HG03097 (cell line): Measurements from ENCODE around the gene DDI2.
"Not testable (repeated sequence)": the region's sequence is repeated elsewhere in the genome, so short reads cannot be mapped to it uniquely, and the experiment has no call there.

Experiments used
- ATAC-seq: cut with Tn5 transposase; IDR thresholded peaks from one replicate; pipeline ENCODE4 v1.9.1; 2021; ENCODE audit not compliant: unreplicated experiment, low FRiP score

The DDI2 gene

DNA sequence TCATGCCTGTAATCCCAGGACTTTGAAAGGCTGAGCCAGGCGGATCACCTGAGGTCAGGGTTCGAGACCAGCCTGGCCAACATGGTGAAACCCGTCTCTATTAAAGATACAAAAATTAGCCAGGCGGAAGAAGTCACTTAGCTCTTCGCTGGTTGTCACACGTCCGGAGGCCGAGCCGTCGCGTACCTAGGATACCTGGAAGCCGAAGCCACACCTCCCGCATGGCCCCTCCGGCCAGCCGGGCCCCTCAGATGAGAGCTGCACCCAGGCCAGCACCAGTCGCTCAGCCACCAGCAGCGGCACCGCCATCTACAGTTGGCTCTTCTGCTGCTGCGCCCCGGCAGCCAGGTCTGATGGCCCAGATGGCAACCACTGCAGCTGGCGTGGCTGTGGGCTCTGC, 12.9 kb upstream of the DDI2 start:
- not testable (repeated sequence) for ATAC-seq

DNA sequence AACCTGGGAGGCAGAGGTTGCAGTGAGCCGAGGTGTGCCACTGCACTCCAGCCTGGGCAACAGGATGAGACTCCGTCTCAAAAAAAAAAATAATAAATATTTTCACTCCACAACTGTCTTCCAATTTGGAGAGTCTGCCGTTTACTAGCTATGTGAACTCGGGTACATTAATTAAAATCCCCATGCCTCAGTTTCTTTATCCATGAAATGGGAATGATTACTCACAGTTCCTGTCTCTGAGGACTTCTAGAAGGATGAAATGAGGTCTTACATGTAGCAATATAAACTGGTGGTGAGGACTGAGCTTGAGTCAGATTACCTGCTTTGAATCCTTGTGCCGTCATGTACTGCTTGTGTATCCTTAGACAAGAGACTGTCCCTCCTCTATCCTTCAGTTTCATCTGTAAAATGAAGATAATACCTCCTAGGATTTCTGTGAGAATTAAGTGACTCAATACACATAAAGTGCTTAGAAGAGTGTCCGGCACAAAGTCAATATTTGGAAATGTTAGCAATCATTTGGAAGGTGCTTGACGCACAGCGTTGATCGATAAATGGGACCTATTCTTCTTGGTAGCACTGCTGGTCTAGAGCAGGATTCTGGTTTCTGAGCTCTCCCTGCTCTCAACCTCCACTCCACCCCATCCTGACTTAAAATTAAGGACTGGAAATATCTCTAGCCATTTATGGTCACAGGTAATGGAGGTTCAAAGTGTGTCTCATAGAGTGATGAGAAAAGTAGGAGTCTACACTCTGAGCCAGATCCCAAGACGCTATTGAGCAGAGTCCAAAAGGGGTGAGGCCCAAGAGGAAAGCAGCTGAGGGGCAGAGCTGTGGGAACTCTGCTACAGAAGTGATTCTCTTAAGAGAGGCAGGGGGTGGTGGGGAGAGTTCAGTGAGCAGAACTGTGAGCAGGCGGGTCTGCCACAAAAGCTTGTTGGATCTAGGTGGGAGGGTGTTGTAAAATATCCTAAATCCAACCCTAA, 11.6 kb upstream of the DDI2 start:
- no peak for ATAC-seq

DNA sequence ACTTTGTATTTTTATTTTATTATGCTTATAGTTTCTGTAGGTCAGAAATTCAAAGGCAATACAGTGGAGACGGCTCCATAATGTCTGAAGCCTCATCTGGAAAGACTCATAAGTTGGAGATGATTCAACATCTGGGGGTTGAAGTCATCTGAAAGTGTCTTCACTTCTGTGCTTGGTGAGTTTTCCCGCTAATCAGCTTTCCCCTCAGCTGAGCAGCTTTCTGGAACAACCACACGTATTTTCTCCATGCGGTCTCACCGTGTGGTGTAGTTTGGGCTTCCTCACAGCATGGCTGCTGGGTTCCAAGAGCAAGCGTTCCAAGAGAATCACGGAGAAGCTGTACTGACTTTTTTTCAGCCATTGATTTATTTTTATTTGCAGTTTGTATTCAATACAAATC, 7.6 kb upstream of the DDI2 start:
- ATAC-seq = no peak

DNA sequence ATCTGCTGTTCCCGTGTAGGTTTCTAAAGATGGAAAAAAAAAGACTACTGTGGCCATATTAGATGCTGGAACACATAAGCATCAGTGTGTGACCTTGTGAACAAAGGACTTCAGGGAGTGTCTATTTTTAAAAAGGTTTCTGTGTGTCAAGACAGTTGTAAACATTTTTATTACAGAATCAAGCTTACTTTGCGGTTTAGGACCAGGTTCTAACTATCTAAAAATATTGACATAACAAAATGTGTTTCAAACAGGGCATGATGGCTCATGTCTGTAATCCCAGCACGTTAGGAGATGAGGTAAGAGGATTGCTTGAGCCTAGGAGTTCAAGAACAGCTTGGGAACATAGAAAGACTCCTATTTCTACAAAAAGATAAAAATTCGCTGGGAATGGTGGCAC, 7.1 kb upstream of the DDI2 start:
- ATAC-seq = no peak

DNA sequence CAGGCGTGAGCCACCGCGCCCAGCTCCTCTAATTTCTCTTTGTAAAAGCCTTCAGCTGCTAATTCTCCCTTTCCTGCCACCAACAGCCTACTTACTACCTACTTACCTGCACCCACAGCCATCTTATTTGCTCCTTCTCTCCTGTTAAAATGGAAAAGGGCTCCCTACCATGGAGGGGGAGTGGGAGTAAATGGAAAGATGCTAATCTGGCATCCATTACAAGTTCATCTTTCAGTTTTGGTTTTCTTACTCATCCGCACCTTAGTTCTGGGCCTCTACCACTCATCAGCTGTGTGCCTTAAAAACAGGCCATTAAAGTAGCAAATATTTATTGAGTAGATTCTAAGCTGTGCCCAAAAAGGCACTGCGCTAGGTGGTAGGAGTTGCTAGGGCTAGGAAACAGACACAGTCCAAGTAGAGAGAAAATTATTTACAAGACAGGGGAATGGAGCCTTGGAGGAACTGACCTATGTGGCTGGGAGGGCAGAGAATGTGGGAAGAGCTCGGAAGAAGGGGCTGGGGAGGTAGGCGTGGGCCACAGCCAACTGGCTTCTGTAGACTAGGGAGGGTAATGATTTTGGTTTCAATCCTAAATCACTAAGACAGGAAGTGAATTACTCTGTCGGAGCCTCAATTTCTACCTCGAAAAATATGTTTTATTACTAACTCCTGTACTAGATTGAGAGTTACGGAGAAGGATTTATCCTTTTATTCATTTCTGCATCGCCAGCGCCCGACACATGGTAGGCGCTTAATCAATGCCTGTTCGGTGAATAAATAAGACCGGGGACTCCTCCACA, 685 bp upstream of the DDI2 start:
- no peak for ATAC-seq

DNA sequence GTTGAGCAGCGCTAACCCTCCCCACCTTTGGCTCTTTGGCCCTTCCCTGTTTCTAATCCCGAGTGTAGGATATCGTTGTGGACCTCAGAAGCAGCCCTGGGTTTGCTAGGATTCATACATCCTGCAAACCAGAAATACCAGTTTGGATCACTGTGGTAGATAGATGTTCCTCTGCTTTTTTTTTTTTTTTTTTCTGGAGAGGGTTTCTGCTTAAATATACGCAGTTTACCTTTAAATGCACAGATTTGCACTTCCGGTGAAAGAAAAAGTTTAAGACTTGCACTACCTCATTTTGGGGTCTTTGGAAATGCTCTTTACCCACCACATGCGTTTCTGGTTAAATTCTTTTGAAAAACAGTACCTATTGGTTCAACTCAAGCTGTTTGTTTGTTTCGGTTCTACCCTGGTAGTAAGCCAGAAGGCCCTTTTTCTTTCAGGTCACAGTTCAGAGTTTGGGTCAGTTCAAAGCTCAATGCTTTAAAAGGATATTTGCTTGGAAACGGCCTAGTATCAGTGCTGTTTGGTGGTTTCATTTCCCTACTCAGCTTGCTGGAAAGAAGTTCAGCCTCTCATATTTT, 908 bp downstream of the DDI2 start:
- ATAC-seq = peak; percentile 18

DNA sequence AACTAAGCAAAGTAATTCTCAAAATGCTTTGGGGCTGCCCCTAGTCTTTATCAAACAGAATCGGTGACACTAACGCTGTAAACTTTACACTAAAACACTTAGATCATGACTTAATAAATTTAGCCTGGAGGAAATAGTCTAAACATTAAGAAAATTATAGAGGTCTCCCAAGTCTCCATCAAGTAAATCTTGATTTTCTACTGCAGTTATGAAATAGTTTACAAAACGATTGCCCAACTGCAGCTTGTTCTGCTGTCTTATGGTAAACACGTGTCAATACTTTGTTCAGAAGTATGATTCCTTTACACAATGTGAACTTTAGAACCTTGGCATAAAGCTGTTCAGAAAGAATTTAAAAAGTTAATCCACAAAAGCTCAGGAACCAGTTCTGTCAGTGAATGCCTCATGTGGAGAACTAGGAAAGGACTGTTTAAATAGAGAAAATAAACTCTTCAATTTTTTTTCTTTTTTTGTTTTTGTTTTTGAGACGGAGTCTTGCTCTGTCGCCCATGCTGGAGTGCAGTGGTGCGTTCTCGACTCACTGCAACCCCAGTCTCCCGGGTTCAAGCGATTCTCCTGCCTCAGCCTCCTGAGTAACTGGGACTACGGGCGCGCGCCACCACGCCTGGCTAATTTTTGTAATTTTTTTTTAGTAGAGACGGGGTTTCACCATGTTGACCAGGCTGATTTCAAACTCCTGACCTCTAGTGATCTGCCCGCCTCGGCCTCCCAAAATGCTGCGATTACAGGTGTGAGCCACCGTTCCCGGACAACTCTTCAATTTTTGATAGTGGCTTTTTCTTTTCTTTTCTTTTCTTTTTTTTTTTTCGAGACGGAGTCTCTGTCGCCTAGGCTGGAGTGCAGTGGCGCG, 1.6 kb downstream of the DDI2 start:
- ATAC-seq = no peak

DNA sequence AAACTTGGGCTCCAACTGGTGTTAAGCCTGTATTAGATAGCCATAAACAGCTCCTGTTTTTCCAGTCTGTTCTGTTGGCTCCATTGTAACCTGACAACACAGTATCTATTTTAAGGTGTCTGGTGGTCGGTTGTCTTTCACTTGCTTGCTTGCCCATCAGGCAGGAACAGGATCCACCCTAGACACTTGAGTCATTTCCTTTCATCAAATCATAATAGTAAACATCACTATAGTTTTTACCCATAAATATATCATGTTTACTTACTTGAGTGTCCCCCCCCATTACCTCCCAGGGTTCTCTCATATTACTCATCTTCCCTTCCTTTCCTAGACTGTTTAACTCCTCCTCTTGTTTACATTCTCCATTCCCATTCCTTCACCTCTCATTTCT, 2.9 kb downstream of the DDI2 start:
- ATAC-seq = no peak

DNA sequence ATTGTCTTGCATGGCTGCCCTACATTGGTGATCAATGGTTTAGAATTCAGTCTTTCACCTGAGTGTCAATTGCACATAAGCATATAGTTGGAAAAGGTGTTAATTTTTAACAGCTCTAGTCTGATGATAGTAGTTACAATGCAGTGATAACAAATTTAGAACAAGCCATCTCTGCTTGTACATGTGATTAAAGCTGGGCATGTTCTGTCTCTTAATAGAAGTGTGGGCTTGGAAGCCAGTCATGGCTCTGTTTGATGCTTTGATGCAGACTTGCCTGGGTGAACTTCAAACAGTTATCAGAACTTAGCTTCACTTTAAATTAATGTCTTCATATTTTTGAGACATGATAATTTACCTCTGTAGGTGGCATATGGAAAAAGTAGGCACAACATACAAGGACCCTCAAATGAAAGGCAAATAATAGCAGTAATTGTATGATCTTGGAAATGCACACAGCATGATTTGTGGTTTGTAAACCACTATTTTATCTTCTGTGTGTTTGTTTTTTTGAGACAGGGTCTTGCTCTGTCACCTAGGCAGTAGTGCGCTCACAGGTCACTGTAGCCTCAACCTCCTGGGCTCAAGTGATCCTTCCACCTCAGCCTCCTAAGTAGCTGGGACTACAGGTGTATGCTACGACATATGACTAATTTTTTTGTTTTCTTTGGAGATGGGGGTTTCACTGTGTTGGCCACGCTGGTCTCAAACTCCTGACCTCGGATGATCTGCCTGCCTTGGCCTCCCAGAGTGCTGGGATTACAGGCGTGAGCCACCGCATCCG, 3.8 kb downstream of the DDI2 start:
- ATAC-seq = no peak

DNA sequence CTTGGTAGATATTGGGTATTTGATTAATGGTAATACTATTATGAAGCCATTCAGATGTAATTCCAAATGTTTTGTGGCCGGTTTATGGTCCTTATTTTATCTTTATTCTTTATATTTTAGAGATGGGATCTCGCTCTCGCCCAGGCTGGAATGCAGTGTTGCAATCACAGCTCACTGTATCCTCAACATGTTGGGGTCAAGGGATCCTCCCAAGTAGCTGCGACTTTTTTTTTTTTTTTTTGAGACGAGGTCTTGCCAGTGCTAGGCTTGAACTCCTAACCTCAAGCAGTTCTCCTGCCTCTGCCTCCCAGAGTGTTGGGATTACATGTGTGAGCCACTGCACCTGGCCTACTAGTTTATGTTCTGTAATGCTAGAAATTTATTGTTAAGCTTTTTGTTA, 4.7 kb downstream of the DDI2 start:
- ATAC-seq = no peak

DNA sequence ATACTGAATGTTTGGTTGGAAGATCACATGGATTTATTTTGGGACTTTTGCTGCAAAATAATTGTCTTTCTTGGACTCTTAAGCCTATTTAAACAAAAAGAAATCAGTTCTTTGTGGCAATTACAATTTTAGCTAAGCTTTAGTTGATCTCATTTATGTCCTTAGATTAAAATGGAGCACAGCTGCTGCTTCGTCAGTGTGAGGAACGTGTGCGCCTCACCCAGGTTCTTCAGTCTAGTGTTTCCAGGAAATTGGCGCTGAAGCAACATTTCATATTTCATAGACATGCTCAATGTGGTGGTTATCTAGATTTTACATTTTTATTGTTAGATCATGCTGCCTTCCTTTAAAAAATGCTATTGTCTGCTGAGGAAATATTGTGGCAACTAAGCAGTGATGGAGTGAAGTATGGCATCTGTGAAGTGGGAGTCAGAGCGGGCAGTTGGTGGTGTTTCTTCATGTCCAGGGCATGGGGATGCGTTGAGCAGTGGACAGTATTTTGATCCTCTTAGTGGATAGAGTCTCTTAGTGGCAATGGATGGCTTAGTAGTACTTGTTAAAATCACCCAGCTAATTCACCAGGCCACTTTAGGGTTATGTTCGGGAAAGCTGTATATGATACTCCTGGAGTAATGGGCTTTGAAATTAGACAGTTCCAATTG, 5.6 kb downstream of the DDI2 start:
- no peak for ATAC-seq

DNA sequence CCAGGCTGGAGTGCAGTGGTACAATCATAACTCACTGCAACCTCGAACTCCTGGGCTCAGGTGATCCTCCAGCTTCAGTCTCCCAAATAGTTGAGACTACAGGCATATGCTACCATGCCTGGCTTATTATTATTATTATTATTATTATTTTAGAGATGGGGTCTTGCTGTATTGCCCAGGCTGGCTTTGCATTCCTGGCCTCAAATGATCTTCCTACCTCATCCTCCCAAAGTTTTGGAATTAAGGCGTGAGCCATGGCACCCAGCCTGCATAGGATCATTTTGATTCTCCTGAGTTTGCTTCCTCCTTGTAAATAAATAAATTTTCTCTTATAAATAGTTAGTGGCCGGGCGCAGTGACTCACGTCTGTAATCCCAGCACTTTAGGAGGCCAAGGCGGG, 6.2 kb downstream of the DDI2 start:
- ATAC-seq = no peak

DNA sequence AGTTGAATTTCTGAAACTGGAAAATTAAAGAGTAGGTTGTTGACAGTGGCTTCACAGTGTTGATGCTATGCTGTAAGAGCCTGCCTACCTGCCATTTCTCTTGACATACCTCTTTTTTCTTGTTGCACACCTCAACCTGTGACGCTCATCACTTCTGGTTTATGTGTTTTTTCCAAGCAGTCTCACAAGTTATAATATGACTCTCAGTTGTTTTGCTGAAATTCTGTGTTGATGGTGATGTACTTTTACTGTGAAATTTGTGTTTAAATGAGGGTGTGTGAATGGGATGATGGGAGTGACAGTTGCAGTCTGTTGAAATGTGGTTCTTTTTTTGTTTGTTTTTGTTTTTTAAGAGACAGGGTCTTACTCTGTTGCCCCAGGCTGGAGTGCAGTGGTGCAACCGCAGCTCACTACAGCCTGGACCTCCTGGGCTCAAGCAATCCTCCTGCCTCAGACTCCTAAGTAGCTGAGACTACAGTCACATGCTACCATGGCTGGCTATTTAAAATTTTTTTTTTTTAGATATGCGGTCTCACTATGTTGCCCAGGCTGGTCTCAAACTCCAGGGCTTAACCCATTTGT, 7.0 kb downstream of the DDI2 start:
- ATAC-seq = no peak

DNA sequence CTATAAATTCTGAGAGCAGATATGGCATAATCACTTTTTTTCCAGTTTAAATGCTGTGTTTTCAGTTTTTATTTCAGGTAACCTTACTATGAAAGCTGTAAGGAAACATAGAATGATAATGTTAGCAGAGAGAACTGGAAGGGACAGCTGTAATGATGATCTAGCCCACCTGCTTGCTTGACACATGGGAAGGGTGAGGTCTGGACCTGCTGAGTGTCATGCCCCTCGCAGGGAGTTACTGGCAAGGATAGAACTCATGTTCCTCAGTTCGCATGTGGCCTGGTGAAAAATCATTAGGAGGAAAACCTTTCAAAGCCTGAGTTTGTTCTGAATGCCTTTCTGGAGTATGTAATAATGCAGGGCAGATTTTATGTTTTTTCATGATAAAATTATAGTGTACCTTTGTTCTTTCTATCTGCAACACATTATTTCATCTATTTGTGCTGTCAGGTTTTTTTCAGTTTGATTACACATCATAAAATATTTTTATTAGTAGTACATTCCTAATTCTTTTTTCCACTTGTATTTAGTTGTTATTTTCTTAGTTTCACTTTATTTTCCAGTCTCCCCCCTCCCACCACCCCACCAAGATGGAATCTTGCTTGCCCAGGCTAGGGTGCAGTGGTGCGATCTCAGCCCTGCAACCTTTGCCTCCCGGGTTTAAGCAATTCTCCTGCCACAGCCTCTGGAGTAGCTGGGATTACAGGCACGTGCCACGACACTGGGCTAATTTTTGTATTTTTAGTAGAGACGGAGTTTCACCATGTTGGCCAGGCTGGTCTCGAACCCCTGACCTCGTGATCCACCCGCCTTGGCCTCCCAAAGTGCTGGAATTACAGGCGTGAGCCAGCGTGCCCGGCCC, 8.0 kb downstream of the DDI2 start:
- ATAC-seq = no peak

DNA sequence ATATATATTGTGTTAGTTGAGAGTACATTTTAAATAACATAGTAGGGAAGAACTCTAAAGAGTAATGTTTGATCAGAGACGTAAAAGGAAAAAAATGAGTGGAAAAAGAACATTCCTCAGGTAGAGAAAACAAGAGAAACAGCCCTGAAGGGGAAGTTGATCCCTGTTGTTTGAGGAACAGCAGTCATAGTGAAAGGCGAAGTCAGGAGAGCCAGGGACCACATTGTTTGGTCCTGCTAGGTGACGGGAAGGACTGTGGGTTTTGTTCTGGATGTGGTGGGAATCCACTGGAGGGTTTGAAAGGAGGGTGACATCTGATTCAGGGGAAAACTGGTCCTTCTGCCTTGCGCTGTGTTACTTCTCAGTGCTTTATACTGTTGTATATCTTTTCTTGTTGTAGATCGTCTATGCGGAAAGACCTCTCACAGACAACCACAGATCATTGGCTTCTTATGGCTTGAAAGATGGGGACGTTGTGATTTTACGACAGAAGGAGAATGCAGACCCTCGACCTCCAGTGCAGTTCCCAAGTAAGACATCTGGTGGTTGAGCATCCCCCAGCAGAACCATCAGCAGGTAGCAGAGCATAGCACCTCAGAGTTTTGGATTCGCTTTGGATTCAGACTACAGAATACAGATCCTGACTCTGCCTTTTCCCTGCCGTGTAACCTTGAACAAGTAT, 9.2 kb downstream of the DDI2 start:
- ATAC-seq = no peak

DNA sequence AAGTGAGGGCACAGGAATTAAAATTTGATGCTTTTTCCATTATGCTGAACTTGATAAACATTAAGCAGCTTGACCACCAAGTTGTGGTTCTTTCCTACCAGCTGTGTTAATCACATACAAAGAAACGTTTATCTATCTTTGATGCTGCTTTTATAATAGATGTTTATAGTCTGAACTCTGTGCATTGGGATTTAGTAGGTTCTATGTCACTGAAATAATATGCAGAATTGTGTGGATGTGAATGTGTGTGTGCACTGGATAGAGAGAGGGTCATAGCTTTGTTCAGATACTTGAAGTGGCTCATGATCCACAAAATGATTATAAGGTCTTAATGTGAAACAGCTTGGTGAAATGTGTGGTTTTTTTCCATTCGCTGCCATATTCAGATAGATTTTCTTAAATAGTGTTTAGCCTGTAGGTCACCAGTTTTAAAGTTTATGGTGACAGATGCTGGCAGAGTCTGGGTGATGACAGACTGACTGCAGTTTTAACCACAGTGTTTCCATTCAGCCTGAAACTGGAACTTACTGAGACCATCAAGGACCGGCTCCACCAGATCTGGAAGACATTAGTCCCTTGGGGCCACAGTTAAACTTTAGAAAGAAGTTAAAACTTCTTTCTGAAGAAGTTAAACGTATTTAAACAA, 10.2 kb downstream of the DDI2 start:
- peak; percentile 76 for ATAC-seq

DNA sequence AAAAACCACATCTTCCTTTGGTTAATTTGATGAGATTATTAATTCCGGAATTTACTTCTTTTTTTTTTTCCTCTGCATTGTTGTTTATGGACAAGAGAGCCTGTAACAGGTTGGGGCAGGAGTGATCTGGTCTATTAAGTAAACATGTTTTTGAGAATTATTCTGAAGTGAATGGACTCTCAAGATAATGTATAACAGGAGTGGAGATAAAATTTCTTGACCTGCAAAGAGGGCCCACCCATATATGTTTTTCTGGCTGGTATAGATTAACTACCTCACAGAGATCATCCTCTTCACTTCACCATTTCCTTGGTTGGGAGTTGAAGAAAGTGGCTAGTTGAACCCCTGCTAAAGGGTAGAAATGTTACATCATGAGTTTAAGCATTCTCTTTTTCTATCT, 10.7 kb downstream of the DDI2 start:
- ATAC-seq = peak; percentile 17
